Measurements from ENCODE around the gene CD244.

Gene CD244

GRCh38 chr1:160838888-160839287 lies 23.8 kb downstream of the CD244 start:
- TF ChIP-seq CTCF (IDR thresholded peaks at IDR 0.05; ENCODE audit: extremely low read depth, missing control alignments), result no peak
- DNase-seq (ENCODE audit: low spot score), result no peak

GRCh38 chr1:160837558-160838205 lies 25.0 kb downstream of the CD244 start:
- peak; percentile 31 for TF ChIP-seq CTCF (IDR thresholded peaks at IDR 0.05; ENCODE audit: extremely low read depth, missing control alignments)
- peak; percentile 69 for DNase-seq (ENCODE audit: low spot score)

DNA sequence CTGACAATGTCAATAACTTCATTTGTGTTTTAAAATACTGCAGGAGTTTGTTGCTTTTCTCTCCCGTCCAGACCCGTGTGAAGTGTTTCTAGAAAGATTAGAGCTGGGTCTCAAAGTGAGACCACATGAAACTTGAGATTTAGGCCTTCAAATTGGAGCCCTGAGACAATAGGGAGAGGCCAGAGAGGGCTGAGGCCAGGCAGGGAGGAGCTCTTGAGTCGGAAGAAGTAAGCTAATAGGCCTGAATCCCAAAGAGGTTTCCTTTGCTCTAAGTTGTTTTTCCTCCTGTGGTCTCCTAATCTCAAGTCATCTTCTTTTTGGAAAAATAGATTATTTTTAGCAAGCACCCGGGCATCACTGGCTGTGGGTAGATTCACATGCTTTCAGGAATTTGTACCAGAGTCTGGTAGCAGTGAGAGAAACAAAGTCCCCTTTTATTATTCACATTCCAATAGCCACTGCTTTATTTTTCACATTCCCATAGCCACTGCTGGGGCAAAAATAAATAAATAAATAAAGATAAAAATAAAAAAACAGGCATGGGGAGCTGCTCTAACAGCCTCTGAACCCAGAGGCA lies 25.6 kb downstream of the CD244 start:
- no peak for TF ChIP-seq CTCF (IDR thresholded peaks at IDR 0.05; ENCODE audit: extremely low read depth, missing control alignments)
- DNase-seq (ENCODE audit: low spot score), result no peak

DNA sequence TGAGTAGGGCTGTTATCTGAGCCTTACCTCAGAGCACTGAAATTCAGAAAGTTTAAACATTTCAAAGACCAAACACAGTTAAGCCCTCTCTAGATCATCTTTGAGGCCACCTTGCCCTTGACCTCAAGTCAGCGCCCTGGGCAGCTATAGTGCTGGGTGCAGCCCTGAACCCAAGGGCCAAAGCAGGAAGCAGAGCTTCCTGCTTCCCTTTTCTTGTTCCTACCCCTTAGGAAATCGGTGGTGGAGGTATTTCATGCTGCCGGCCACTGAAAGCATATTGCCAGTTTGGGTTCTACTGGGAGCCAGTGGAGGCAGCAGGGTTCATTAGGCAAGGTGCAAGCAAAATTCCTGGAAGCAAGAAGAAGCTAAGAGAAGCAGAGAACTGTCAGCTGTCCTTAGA lies 26.1 kb downstream of the CD244 start:
- no peak for TF ChIP-seq CTCF (IDR thresholded peaks at IDR 0.05; ENCODE audit: extremely low read depth, missing control alignments)
- no peak for DNase-seq (ENCODE audit: low spot score)

- DNase-seq (ENCODE audit: low spot score), result no peak
- no peak for TF ChIP-seq CTCF (IDR thresholded peaks at IDR 0.05; ENCODE audit: extremely low read depth, missing control alignments)
Observed at GRCh38 chr1:160835751-160836150, 26.9 kb downstream of the CD244 start.

- peak; percentile 36 for DNase-seq (ENCODE audit: low spot score)
Observed at GRCh38 chr1:160834945-160835565, 27.6 kb downstream of the CD244 start.

More at GRCh38 chr1:160834945-160835565, 27.6 kb downstream of the CD244 start:
- peak; percentile 52 for TF ChIP-seq CTCF (IDR thresholded peaks at IDR 0.05; ENCODE audit: extremely low read depth, missing control alignments)
